Measurements from ENCODE around the gene DNAJC16. TPM values are rescaled to one million over a fixed set of nuclear protein-coding genes. Genes with fewer than 3 reads are reported as not detected.
"Not testable (repeated sequence)": the region's sequence is repeated elsewhere in the genome, so short reads cannot be mapped to it uniquely, and the experiment has no call there.

Gene DNAJC16
- 19.9 to 22.8 TPM (median 20.4 TPM) in 3 replicates for total RNA-seq
- long read RNA-seq, full-length matches to known transcripts, result 6 of 10 reads
- long read RNA-seq, partial matches to known transcripts, result 1 of 10 reads
- long read RNA-seq, other reads (novel, unspliced or antisense), result 3 of 10 reads

GRCh38 chr1:15526490-15527339 lies at the start of gene DNAJC16:
TSS of gene DNAJC16 (plus strand) at chr1:15526848. CDS start at chr1:15529106, 2,258 bp downstream.
- Mint-ChIP-seq H3K4me1 (ENCODE audit: low read depth) (peaks cover 37% of the 10 kb centered on the region), H3K36me3 (ENCODE audit: low read depth) (peaks cover 1% of the 10 kb centered on the region), H3K27ac (ENCODE audit: unreplicated experiment) (peak within 1 kb of the TSS; percentile 100), H3K4me3 (ENCODE audit: unreplicated experiment) (peak within 1 kb of the TSS; percentile 92), H3K27me3 (ENCODE audit: low read depth) (no peaks in the 10 kb centered on the region), H3K9me3 (ENCODE audit: low read depth) (no peaks in the 10 kb centered on the region)
- DNase-seq (ENCODE audit: low spot score), result peak; percentile 99
- peak; percentile 62 for TF ChIP-seq CTCF (IDR thresholded peaks at IDR 0.05)

- Mint-ChIP-seq H3K27ac (ENCODE audit: unreplicated experiment) (no peak overlapping the region), H3K9me3 (ENCODE audit: low read depth) (no peaks in the 10 kb centered on the region), H3K4me1 (ENCODE audit: low read depth) (no peaks in the 10 kb centered on the region), H3K4me3 (ENCODE audit: unreplicated experiment) (no peak overlapping the region), H3K27me3 (ENCODE audit: low read depth) (no peaks in the 10 kb centered on the region), H3K36me3 (ENCODE audit: low read depth) (no peaks in the 10 kb centered on the region)
- no peak for DNase-seq (ENCODE audit: low spot score)
- no peak for TF ChIP-seq CTCF (IDR thresholded peaks at IDR 0.05)
Measured at GRCh38 chr1:15476927-15477326, 49.7 kb upstream of the DNAJC16 start.

- no peak overlapping the region for H3K27ac Mint-ChIP-seq (ENCODE audit: unreplicated experiment)
- DNase-seq (ENCODE audit: low spot score), result no peak
- no peaks in the 10 kb centered on the region for H3K9me3 Mint-ChIP-seq (ENCODE audit: low read depth)
- TF ChIP-seq CTCF (IDR thresholded peaks at IDR 0.05), result no peak
- no peaks in the 10 kb centered on the region for H3K36me3 Mint-ChIP-seq (ENCODE audit: low read depth)
- no peaks in the 10 kb centered on the region for H3K4me1 Mint-ChIP-seq (ENCODE audit: low read depth)
- H3K27me3 Mint-ChIP-seq (ENCODE audit: low read depth), result no peaks in the 10 kb centered on the region
- H3K4me3 Mint-ChIP-seq (ENCODE audit: unreplicated experiment), result no peak overlapping the region
Measured at GRCh38 chr1:15477646-15478212, 48.9 kb upstream of the DNAJC16 start.

- Mint-ChIP-seq H3K36me3 (ENCODE audit: low read depth) (no peaks in the 10 kb centered on the region), H3K4me3 (ENCODE audit: unreplicated experiment) (no peak overlapping the region), H3K27me3 (ENCODE audit: low read depth) (no peaks in the 10 kb centered on the region), H3K27ac (ENCODE audit: unreplicated experiment) (no peak overlapping the region), H3K4me1 (ENCODE audit: low read depth) (no peaks in the 10 kb centered on the region), H3K9me3 (ENCODE audit: low read depth) (no peaks in the 10 kb centered on the region)
- TF ChIP-seq CTCF (IDR thresholded peaks at IDR 0.05), result no peak
- no peak for DNase-seq (ENCODE audit: low spot score)
Measured at GRCh38 chr1:15479654-15480347, 46.8 kb upstream of the DNAJC16 start.

GRCh38 chr1:15482455-15482854 lies 44.2 kb upstream of the DNAJC16 start:
- not testable (repeated sequence) for H3K27ac Mint-ChIP-seq (ENCODE audit: unreplicated experiment); H3K9me3 Mint-ChIP-seq (ENCODE audit: low read depth); H3K4me3 Mint-ChIP-seq (ENCODE audit: unreplicated experiment); DNase-seq (ENCODE audit: low spot score); H3K27me3 Mint-ChIP-seq (ENCODE audit: low read depth); H3K36me3 Mint-ChIP-seq (ENCODE audit: low read depth); H3K4me1 Mint-ChIP-seq (ENCODE audit: low read depth)

GRCh38 chr1:15482983-15483543 lies 43.6 kb upstream of the DNAJC16 start:
- H3K36me3 Mint-ChIP-seq (ENCODE audit: low read depth); H3K27ac Mint-ChIP-seq (ENCODE audit: unreplicated experiment); H3K4me3 Mint-ChIP-seq (ENCODE audit: unreplicated experiment); H3K9me3 Mint-ChIP-seq (ENCODE audit: low read depth); H3K4me1 Mint-ChIP-seq (ENCODE audit: low read depth); DNase-seq (ENCODE audit: low spot score); H3K27me3 Mint-ChIP-seq (ENCODE audit: low read depth): not testable (repeated sequence)

Measured in chondrocyte (in vitro differentiated cells).